HUDEP-2 (cell line): ENCODE measurements around the gene C19orf38.
"Not testable (repeated sequence)": the region's sequence is repeated elsewhere in the genome, so short reads cannot be mapped to it uniquely, and the experiment has no call there.

ENCODE experiments used
- DNase-seq, 76 experiments: peaks; one replicate each; lab custom pipeline; 2025; ENCODE audit not compliant: unreplicated experiment in 76 of 76; lab: John Stamatoyannopoulos, UW

The C19orf38 gene

DNA sequence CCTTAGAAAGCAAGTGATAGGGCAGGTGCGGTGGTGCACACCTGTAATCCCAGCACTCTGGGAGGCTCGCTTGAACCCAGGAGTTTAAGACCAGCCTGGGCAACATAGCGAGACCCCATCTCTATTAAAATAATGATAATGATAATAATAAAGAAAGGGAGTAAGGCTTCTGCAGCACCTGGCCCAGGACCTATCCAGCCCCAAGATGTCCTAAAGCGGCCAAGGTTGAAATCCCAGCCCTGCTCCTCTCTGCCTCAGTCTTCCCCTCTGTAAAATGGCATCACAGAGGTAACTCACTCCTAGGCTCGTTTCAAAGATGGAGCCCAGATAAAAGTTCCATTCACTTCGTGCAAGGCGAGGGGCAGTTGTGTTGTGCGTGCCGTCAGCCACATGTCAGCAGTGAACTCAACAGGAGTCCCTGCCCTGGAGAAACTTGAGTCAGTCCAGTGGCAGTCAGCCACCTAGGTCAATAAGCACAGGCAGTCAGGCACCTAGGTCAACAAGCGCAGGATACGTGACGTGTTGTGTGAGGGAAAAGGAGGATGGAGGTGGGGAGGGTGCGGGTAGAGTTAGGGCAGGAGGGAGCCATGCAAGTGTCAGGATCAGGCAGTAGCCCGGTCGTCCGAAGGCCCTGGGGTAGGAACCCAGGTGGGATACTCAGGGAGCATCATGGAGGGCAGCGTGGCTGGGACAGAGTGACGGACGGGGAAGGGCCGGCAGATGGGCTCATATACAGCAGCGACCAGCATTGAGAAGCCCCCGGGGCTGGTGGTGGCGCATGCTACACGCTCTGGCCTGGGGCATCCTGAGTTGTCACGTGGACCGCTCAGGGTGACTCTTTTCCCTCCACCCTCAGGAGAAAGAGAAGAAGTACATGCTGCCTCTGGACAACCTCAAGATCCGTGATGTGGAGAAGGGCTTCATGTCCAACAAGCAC is 28.8 kb upstream of the C19orf38 start:
- no peak for DNase-seq

- peak in 6 of 76 experiments; percentile 18 to 46 (median 28) for DNase-seq
Observed at GRCh38 chr19:10820173-10820572, 28.0 kb upstream of the C19orf38 start.

DNA sequence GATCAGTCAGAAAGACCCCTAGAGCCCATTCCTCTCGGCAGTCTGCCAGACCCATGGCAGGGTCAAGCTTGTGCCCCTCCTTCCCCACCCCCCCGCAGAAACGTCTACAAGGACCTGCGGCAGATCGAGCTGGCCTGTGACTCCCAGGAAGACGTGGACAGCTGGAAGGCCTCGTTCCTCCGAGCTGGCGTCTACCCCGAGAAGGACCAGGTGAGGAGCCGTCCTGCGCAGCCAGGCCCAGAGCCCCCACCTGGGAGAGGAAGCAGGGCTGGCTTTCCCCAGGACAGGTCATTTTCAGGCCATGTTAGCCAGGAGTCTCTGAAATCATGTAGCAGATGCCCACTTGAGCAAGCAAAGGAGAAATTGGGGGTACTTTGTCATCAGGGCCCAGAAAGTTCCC is 24.5 kb upstream of the C19orf38 start:
- no peak for DNase-seq

- DNase-seq = peak in 72 of 76 experiments; percentile 23 to 87 (median 70)
Observed at GRCh38 chr19:10826231-10826630, 22.0 kb upstream of the C19orf38 start.

DNA sequence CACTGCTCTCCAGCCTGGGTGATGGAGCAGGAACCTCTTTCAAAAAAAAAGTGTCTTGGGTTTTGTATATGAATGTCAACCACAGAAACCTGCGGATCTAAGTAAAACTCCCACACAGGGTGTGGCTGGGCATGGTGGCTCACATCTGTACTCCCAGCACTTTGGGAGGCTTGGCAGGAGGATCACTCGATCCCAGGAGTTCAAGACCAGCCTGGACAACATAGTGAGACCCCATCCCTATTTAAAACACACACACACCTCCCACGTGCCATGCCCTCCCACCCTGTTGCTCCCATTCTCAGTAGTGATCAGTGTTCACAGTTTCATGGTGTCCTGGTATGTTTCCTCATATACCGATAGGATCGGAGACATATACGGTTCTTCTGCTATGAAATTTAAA is 21.4 kb upstream of the C19orf38 start:
- DNase-seq = peak in 9 of 76 experiments; percentile 15 to 48 (median 35)

- peak in 21 of 76 experiments; percentile 8 to 50 (median 25) for DNase-seq
Observed at GRCh38 chr19:10828981-10829821, 19.0 kb upstream of the C19orf38 start.

- no peak for DNase-seq
Observed at GRCh38 chr19:10829967-10830366, 18.2 kb upstream of the C19orf38 start.

GRCh38 chr19:10830370-10830769 is 17.8 kb upstream of the C19orf38 start:
- no peak for DNase-seq

GRCh38 chr19:10830931-10831779 is 17.1 kb upstream of the C19orf38 start:
- no peak for DNase-seq

GRCh38 chr19:10831987-10832938 is 16.0 kb upstream of the C19orf38 start:
- DNase-seq = no peak

- no peak for DNase-seq
Observed at GRCh38 chr19:10832939-10833296, 15.3 kb upstream of the C19orf38 start.

DNA sequence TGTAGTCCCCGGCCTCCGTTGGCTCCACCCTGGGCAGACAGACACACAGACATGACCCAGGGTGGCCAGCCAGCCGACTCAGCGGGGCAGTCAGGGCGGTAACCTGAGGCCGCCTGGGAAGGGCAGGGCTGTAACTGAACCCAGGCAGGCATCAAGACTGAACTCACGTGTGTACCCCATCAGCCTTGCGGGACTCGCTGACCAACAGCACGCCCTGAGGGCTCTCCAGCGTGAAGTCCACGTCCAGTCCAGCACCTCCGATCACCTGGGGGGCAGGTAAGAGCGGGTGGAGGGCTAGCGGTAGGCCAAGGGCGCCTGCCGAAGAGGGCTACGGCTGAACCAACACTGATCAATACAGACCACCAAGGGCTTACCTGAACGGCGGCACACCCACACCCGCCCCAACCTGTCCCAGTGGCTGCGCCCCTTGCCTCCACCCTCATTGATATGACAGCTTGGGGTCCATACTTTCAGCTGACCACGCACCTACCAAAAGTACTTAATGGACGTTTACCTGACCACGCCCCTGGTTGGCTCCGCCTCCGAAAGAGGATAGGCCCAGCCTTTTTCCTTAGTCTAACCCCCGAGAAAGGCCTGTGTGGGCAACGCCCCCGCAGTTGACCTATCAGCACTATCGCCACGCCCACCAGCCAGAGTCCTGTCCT is 13.0 kb upstream of the C19orf38 start:
- peak in 7 of 76 experiments; percentile 51 to 100 (median 99) for DNase-seq

GRCh38 chr19:10835754-10836478 is 12.3 kb upstream of the C19orf38 start, which contains the start of gene TMED1:
TMED1 (minus strand) TSS chr19:10836212; CDS start chr19:10836191, 21 bp downstream.
- DNase-seq = peak; percentile 51 to 100 (median 100)

DNA sequence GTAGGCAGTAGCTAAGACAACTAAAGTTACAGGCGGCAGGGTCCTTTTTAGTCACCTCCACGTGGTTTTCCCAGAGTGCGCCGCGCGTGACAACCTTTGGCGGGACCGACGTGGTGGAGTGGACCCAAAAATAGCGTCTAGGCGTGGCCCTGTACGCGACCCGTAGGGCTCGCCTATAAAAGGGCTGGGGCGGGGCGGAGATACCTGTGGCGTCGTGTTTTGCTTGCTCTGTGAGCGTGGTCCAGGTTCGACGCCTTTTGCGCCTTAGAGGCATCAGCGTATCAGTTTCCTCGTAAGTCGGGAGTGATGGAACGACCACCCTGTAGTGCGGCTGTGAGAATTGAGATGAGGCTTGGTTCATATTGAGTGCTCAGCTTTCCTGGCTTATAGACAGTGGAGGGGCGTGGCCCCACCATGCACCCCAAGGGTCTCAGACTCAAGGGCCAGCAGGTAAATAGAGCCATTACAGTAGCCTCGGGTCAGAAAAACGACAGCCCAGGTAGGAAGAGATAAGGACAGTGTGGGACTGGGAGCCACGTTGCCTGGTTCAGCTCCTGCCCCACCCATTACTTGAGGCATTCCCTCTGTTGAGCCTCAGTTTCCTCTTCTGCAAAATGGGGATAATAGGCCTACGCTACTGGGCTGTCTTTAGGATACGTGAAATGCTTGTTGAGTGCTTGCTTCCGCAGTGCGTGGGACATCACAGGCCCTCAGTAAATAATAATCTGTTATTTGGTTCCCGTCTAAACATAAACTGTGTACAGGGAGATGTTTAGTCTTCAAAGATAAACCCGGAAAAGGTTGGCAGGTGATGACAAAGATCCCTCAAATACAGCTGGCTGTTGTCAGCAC is 11.5 kb upstream of the C19orf38 start:
- DNase-seq = peak in 73 of 76 experiments; percentile 50 to 99 (median 92)

DNA sequence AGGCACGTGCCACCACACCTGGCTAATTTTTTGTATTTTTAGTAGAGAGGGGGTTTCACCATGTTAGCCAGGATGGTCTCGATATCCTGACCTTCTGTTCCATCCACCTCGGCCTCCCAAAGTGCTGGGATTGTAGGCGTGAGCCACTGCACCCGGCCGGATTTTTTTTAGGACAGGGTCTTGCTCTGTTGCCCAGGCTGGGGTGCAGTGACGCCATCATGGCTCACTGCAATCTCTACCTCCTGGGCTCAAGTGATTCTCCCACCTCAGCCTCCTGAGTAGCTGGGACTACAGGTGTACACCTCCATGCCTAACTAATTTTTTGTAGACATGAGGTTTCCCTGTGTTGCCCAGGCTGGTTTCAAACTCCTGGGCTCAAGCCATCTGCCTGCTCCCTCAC is 10.6 kb upstream of the C19orf38 start:
- DNase-seq = not testable (repeated sequence)

DNA sequence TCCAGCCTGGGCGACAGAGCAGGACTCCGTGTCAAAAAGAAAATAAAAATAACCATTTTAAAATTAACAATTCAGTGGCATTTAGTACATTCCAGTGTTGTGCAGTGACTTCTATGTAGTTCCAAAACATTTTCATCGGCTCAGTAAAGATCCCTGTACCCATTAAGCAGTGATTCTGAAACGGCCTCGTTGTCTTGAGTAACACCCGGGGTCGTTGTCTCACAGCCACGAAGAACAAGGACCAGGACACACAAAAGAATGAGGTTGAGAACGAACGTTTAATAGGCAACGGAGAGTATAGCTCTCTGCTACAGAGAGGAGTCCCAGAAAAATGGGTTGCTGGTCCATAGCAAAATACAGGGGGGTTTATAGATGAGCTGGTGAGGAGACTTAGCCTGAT is 9.8 kb upstream of the C19orf38 start:
- peak in 1 of 76 experiments; percentile 14 for DNase-seq
